Stimulated activated CD8-positive, alpha-beta memory T cell treated with anti-CD3 and anti-CD28 coated beads, Interleukin-4, amount 100 ng/mL, for 1 hour (primary cell): ENCODE measurements around the gene TRIM40.
"Not testable (repeated sequence)": the region's sequence is repeated elsewhere in the genome, so short reads cannot be mapped to it uniquely, and the experiment has no call there.

ENCODE experiments used
- DNase-seq, 2 donors: peaks; one replicate each; pipeline ENCODE4 v3.0.0-alpha.2; 2020; ENCODE audit warnings: low read depth in 2 of 2, low spot score in 1 of 2

The TRIM40 gene

GRCh38 chr6:30163090-30163917, 27.4 kb downstream of the TRIM40 start, which contains the start of gene TRIM15:
TSS of gene TRIM15 (plus strand) at chr6:30163546. CDS start at chr6:30163685, 139 bp downstream.
- no peak for DNase-seq

- DNase-seq: no peak
Measured at GRCh38 chr6:30163918-30164654, 28.1 kb downstream of the TRIM40 start.

GRCh38 chr6:30164714-30165113, 28.8 kb downstream of the TRIM40 start:
- DNase-seq: no peak

DNA sequence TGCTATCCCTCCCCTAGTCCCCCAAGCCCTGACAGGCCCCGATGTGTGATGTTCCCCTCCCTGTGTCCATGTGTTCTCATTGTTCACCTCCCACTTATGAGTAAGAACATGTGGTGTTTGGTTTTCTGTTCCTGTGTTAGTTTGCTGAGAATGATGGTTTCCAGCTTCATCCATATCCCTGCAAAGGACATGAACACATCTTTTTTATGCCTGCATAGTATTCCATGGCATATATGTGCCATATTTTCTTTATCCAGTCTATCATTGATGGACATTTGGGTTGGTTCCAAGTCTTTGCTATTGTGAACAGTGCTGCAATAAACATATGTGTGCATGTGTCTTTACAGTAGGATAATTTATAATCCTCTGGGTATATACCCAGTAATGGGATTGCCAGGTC, 29.3 kb downstream of the TRIM40 start:
- DNase-seq: not testable (repeated sequence)

- DNase-seq: no peak
Measured at GRCh38 chr6:30167101-30167500, 31.2 kb downstream of the TRIM40 start.

GRCh38 chr6:30168741-30169140, 32.8 kb downstream of the TRIM40 start:
- no peak for DNase-seq

- DNase-seq: no peak
Measured at GRCh38 chr6:30169658-30170614, 34.0 kb downstream of the TRIM40 start.

GRCh38 chr6:30171677-30172471, 35.9 kb downstream of the TRIM40 start:
- DNase-seq: no peak

DNA sequence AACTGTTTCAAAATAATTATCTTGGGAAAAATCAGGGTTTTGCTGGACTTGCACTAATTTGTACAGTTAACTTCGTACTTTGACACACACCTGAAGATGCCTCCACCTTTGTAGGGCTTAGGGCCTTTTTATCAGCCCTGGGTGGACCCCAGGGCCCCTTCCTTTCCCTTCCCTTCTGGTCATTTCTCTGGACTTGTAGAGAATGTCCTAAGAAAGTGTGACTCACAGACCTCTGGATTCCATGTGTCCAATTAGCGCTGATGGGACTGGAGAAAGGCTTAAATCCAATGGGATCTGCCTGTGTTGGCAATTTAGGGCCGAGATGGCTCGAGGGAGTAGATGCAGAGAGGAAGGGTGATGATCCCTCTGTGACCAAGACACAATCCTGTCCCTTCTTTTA, 36.7 kb downstream of the TRIM40 start:
- DNase-seq: no peak

DNA sequence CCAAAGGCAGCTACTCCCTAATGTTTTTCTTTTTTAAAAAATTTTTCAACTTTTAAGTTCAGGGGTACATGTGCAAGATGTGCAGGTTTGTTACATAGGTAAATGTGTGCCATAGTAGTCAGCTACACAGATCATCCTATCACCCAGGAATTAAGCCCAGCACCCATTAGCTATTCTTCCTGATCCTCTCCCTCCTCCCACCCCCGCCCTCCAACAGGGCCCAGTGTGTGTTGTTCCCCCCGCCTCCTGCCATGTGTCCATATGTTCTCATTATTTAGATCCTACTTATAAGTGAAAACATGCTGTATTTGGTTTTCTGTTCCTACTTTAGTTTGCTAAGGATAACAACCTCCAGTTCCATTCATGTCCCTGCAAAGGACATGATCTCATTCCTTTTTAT, 39.8 kb downstream of the TRIM40 start:
- no peak for DNase-seq

DNA sequence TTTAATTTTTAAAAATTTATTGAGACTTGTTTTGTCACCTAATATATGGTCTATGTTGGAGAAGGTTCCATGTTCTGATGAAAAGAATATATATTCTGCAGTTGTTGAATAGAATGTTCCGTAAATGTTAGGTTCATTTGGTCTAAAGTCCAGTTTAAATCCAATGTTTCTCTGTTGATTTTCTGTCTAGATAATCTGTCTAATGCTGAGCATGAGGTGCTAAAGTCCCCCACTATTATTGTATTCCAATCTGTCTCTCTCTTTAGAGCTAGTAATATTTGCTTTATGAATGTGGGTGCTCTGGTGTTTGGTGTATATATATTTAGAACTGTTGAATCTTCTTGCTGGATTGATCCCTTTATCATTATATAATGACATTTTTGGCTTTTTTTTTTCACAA, 42.9 kb downstream of the TRIM40 start:
- DNase-seq: no peak

DNA sequence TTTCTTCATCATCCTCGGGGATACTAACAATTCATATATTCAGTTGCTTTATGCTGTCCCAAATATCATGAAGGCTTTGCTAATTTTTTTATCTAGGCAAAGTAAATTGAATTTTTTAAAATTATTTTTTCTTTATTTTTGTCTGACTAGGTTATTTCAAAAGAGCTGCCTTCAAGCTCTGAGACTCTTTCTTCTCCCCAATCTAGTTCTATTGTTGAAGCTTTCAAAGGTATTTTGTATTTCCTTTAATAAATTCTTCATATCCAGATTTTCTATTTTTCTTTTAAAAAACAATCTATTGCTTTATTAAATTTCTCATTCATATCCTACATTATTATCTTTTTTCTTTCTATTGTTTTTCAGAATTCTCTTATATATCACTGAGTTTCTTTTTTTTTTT, 44.2 kb downstream of the TRIM40 start:
- no peak for DNase-seq

DNA sequence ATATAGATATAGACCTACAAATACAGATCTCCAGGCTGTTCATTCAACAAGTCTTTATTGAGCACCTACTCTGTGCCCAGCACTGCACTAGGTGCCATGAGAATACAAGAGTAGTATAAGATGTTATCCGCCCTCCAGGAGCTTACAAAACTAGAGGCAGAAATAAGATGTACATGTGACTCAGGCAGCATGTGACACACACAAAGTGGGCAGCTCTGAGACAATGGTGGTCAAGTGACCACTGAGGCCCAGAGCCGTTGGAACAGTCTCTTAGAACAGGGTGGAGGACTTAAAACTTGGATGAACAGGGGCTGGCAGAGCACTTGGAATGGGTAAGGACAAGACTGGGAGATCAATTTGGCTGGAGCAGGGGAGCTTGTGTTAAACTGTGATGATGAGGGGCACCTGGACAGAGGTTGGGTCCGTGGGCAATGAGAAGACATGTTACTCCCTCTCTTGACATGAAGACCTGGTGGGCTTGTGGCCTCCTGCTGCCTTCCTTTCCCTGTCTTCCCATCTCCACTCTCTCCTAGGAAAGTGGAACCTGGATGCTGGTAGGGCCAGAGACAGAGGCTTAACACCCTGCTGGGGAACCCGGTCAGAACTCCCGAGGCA, 48.6 kb downstream of the TRIM40 start:
- DNase-seq: no peak

- no peak for DNase-seq
Measured at GRCh38 chr6:30185846-30186484, 50.0 kb downstream of the TRIM40 start.

GRCh38 chr6:30188541-30188940, 52.6 kb downstream of the TRIM40 start:
- no peak for DNase-seq

- DNase-seq: no peak
Measured at GRCh38 chr6:30192076-30192475, 56.1 kb downstream of the TRIM40 start.

- DNase-seq: no peak
Measured at GRCh38 chr6:30194797-30195690, 59.1 kb downstream of the TRIM40 start.

DNA sequence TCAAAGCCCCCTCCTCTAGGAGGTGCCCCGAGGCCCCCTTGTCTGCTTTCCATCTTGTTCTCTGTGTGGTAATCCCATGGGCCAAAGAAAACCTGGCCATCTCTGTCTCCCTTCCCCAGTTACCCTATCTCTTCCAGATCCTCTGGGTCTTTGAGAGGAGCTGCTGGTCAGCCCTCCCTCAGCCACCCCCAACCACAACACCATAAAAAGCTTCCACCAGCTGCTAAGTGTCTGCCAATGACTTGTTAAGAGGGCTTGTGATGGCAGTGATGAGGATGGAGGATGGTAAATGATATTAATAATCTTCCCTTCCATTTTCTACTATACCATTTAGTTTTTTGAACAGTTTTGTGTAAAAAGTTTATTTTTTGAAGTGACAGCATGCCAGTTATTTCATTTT, 60.0 kb downstream of the TRIM40 start:
- no peak for DNase-seq

- DNase-seq: no peak
Measured at GRCh38 chr6:30196376-30196775, 60.4 kb downstream of the TRIM40 start.
